ENCODE measurements around the gene MEAK7.

DNA sequence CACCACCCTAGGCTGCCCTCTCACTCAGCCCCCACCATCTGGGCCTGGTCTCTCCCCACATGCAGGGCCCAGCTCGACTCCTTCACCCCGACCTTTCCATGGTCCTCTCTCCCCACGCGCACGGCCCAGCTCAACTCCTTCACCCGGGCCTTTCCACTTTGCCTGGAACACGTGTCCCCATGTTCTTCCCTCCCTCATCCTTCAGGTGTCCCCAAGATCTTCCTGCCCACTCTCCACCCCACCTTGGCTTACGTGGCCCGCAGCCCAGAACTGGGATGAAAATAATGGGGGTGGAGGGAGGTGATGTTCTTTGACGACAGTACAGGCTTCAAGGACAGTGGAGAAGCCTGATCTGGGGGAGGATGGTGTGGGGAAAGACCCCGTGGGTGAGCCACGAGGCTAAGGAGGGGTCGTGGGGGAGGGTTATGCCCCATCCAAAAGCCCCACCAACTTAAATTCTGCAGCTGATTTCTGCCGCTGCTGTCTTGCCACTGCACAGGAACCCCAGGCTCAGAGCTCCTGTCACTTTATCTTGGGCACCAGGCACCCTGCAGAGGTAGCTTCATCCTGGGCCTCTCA is 9.9 kb upstream of the MEAK7 start:
- TF ChIP-seq, protein P1, sequence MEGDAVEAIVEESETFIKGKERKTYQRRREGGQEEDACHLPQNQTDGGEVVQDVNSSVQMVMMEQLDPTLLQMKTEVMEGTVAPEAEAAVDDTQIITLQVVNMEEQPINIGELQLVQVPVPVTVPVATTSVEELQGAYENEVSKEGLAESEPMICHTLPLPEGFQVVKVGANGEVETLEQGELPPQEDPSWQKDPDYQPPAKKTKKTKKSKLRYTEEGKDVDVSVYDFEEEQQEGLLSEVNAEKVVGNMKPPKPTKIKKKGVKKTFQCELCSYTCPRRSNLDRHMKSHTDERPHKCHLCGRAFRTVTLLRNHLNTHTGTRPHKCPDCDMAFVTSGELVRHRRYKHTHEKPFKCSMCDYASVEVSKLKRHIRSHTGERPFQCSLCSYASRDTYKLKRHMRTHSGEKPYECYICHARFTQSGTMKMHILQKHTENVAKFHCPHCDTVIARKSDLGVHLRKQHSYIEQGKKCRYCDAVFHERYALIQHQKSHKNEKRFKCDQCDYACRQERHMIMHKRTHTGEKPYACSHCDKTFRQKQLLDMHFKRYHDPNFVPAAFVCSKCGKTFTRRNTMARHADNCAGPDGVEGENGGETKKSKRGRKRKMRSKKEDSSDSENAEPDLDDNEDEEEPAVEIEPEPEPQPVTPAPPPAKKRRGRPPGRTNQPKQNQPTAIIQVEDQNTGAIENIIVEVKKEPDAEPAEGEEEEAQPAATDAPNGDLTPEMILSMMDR (IDR thresholded peaks at IDR 0.05), result no peak
- no peak for TF ChIP-seq POLR2A (IDR thresholded peaks at IDR 0.05)

Data from body of pancreas (tissue), 4 donors.